Measurements from ENCODE around the gene PRLH. TPM values are rescaled to one million over a fixed set of nuclear protein-coding genes. Genes with fewer than 3 reads are reported as not detected.

PRLH gene, protein sequence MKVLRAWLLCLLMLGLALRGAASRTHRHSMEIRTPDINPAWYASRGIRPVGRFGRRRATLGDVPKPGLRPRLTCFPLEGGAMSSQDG
- total RNA-seq (2021), result not detected in 3 replicates
- Bru-seq, nascent RNA, result not detected
- long read RNA-seq, experiment 1, result 0 reads
- long read RNA-seq, experiment 2, result 0 reads
- long read RNA-seq, experiment 3, result 0 reads

DNA sequence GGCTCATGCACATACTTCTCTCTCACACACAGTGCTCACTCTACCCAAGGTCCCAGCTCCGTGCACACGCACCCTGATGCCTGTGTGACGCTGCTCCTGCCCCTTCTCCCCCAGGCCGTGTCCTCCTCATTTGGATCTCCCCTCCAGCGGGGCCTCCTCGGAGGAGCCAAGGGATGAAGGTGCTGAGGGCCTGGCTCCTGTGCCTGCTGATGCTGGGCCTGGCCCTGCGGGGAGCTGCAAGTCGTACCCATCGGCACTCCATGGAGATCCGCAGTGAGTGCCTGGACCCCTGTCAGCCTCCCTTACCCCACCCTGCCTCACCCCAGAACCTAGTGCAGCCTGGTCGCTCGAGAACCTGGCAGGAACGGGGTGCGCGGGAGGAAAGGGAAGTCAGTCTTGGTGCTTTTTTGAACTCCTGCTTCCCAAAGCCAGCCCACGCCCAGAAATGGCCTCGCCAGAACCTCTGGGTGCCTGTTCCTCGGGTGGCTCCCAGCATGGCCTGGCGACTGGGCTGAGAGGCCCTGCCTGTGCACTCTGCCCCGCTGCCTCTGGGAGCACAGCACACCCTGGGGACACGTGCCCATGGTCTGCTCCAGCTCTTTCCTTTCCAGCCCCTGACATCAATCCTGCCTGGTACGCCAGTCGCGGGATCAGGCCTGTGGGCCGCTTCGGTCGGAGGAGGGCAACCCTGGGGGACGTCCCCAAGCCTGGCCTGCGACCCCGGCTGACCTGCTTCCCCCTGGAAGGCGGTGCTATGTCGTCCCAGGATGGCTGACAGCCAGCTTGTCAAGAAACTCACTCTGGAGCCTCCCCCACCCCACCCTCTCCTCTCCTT, at the start of gene PRLH:
PRLH (plus strand) TSS at position 174 of the 835 bp plus-strand sequence; CDS start at position 174, 0 bp downstream.
- POLR2A ChIA-PET, result no interaction called here
- no peak for TF ChIP-seq EMX1 (CRISPR knock-in tag; IDR thresholded peaks at IDR 0.05)
- TF ChIP-seq, protein P1, sequence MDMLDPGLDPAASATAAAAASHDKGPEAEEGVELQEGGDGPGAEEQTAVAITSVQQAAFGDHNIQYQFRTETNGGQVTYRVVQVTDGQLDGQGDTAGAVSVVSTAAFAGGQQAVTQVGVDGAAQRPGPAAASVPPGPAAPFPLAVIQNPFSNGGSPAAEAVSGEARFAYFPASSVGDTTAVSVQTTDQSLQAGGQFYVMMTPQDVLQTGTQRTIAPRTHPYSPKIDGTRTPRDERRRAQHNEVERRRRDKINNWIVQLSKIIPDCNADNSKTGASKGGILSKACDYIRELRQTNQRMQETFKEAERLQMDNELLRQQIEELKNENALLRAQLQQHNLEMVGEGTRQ (CRISPR knock-in tag; IDR thresholded peaks at IDR 0.05), result no peak
- TF ChIP-seq, protein P2, sequence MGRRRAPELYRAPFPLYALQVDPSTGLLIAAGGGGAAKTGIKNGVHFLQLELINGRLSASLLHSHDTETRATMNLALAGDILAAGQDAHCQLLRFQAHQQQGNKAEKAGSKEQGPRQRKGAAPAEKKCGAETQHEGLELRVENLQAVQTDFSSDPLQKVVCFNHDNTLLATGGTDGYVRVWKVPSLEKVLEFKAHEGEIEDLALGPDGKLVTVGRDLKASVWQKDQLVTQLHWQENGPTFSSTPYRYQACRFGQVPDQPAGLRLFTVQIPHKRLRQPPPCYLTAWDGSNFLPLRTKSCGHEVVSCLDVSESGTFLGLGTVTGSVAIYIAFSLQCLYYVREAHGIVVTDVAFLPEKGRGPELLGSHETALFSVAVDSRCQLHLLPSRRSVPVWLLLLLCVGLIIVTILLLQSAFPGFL (CRISPR knock-in tag; IDR thresholded peaks at IDR 0.05; ENCODE audit: borderline replicate concordance), result no peak
- TF ChIP-seq, protein P3, sequence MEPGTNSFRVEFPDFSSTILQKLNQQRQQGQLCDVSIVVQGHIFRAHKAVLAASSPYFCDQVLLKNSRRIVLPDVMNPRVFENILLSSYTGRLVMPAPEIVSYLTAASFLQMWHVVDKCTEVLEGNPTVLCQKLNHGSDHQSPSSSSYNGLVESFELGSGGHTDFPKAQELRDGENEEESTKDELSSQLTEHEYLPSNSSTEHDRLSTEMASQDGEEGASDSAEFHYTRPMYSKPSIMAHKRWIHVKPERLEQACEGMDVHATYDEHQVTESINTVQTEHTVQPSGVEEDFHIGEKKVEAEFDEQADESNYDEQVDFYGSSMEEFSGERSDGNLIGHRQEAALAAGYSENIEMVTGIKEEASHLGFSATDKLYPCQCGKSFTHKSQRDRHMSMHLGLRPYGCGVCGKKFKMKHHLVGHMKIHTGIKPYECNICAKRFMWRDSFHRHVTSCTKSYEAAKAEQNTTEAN (CRISPR knock-in tag; IDR thresholded peaks at IDR 0.05), result no peak
- no peak for TF ChIP-seq SMAD4 (CRISPR knock-in tag; IDR thresholded peaks at IDR 0.05)
- no peak for TF ChIP-seq PRRX2 (CRISPR knock-in tag; IDR thresholded peaks at IDR 0.05)
- no peak for TF ChIP-seq ZNF317 (CRISPR knock-in tag; IDR thresholded peaks at IDR 0.05; ENCODE audit: borderline replicate concordance, low read depth)
- TF ChIP-seq CTCF (IDR thresholded peaks at IDR 0.05), result no peak
- no peak for TF ChIP-seq KAT7 (CRISPR knock-in tag; IDR thresholded peaks at IDR 0.05; ENCODE audit: borderline replicate concordance)
- TF ChIP-seq, protein P4, sequence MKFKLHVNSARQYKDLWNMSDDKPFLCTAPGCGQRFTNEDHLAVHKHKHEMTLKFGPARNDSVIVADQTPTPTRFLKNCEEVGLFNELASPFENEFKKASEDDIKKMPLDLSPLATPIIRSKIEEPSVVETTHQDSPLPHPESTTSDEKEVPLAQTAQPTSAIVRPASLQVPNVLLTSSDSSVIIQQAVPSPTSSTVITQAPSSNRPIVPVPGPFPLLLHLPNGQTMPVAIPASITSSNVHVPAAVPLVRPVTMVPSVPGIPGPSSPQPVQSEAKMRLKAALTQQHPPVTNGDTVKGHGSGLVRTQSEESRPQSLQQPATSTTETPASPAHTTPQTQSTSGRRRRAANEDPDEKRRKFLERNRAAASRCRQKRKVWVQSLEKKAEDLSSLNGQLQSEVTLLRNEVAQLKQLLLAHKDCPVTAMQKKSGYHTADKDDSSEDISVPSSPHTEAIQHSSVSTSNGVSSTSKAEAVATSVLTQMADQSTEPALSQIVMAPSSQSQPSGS (CRISPR knock-in tag; IDR thresholded peaks at IDR 0.05; ENCODE audit: borderline replicate concordance, low read depth), result no peak
- CTCF ChIA-PET, result interaction anchor here (0.6 to 2.7 kb wide), 3 partner anchors 54 to 145 kb away, joined by 3 to 13 read pairs (median 3); no protein-coding TSS in a partner anchor
- H3K4me1 Mint-ChIP-seq, result peaks cover under 1% of the 10 kb centered on the region
- ATAC-seq (no peak), DNase-seq (ENCODE audit: low spot score) (no peak)
- no peaks in the 10 kb centered on the region for H3K36me3 Mint-ChIP-seq
- H3K4me3 Mint-ChIP-seq, result no peak within 1 kb of the TSS
- H3K27me3 Mint-ChIP-seq (ENCODE audit: low read depth), result no peaks in the 10 kb centered on the region
- H3K9me3 Mint-ChIP-seq, result peaks cover 4% of the 10 kb centered on the region
- no peak within 1 kb of the TSS for H3K27ac Mint-ChIP-seq

DNA sequence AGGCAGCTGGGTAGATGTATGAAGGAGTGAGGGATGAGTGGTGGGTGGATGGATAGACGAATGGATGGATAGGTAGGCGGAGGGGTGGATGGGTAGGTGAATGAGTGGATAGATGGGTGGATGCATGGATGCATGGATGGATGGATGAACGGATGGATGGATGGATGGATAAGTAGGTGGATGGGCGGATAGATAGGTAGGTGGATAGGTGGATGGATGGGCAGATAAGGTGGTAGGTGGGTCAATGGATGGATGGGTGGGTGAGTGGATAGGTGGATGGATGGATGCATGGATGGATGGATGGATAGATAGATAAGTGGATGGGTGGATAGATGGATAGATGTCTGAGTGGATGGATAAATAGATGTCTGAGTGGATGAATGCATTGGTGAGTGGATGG, 49.2 kb upstream of the PRLH start:
- CTCF ChIA-PET, result interaction anchor here (0.7 to 10.4 kb wide), 2 partner anchors 49 to 56 kb away, joined by 5 to 385 read pairs; no protein-coding TSS in a partner anchor
- ATAC-seq, result no peak
- DNase-seq (ENCODE audit: low spot score), result no peak
- H3K4me1 Mint-ChIP-seq, result peaks cover 8% of the 10 kb centered on the region
- POLR2A ChIA-PET, result no interaction called here
- H3K9me3 Mint-ChIP-seq, result peaks cover 4% of the 10 kb centered on the region
- H3K4me3 Mint-ChIP-seq, result no peak overlapping the region
- H3K36me3 Mint-ChIP-seq, result no peaks in the 10 kb centered on the region
- no peaks in the 10 kb centered on the region for H3K27me3 Mint-ChIP-seq (ENCODE audit: low read depth)
- no peak overlapping the region for H3K27ac Mint-ChIP-seq
- TF ChIP-seq NFE2L1 (CRISPR knock-in tag; IDR thresholded peaks at IDR 0.05) (no peak), GRHL2 (CRISPR knock-in tag; IDR thresholded peaks at IDR 0.05; ENCODE audit: insufficient replicate concordance, severe bottlenecking) (no peak), IRF2 (CRISPR knock-in tag; IDR thresholded peaks at IDR 0.05; ENCODE audit: borderline replicate concordance, low read depth) (no peak), FOXP4 (CRISPR knock-in tag; IDR thresholded peaks at IDR 0.05) (no peak), NFYB (CRISPR knock-in tag; conservative IDR thresholded peaks at IDR 0.05; ENCODE audit: low read depth) (no peak), ARID4B (CRISPR knock-in tag; IDR thresholded peaks at IDR 0.05; ENCODE audit: borderline replicate concordance) (no peak)
- TF ChIP-seq, protein P5, sequence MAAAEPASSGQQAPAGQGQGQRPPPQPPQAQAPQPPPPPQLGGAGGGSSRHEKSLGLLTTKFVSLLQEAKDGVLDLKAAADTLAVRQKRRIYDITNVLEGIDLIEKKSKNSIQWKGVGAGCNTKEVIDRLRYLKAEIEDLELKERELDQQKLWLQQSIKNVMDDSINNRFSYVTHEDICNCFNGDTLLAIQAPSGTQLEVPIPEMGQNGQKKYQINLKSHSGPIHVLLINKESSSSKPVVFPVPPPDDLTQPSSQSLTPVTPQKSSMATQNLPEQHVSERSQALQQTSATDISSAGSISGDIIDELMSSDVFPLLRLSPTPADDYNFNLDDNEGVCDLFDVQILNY (CRISPR knock-in tag; IDR thresholded peaks at IDR 0.05), result no peak
